GM12891 (cell line): ENCODE results near the gene KCNH1.

Source experiments
- POLR2A ChIP-seq: IDR thresholded peaks from 2 replicates; pipeline ENCODE4 v1.6.1; 2011; ENCODE audit warnings: low read depth, low read length, control low read depth
- POLR2AphosphoS5 ChIP-seq: IDR thresholded peaks from 2 replicates; pipeline ENCODE4 v1.6.1; 2011; ENCODE audit warnings: low read depth, low read length, control low read depth

- no peak for TF ChIP-seq POLR2AphosphoS5
- no peak for TF ChIP-seq POLR2A
Measured at GRCh38 chr1:210777914-210778313, 356.0 kb downstream of the KCNH1 start.
